Adrenal gland (tissue), 12 donors: ENCODE measurements around the gene ISCU. TPM values are rescaled to one million over a fixed set of nuclear protein-coding genes. Genes with fewer than 3 reads are reported as not detected.

Experiments
- DNase-seq, 7 donors: peaks; one replicate each; pipeline ENCODE4 v3.0.0-alpha.2; 2019 to 2020
- H3K27ac ChIP-seq, 5 donors: fragments of 200-600 bp; sonication (generic) in 4 of 5; 1 replicate in 3 of 5; 2 replicates in 2 of 5; pipeline versions ENCODE4 v1.5.1 to v1.8.0; 2016 to 2020; ENCODE audit warnings: mild to moderate bottlenecking in 1 of 5
- H3K27me3 ChIP-seq: fragments of 200-600 bp; 2 replicates; pipeline ENCODE4 v1.8.0; 2021
- H3K36me3 ChIP-seq, 2 donors: fragments of 200-600 bp; replicated peaks in 1 of 2; 1 replicate in 1 of 2; 2 replicates in 1 of 2; pipeline versions ENCODE4 v1.5.1 to v1.8.0; 2018 to 2022
- H3K4me1 ChIP-seq, 2 donors: fragments of 200-600 bp; replicated peaks in 1 of 2; 1 replicate in 1 of 2; 2 replicates in 1 of 2; pipeline versions ENCODE4 v1.5.1 to v1.8.0; 2018 to 2021
- H3K4me3 ChIP-seq, 4 donors: fragments of 200-600 bp; sonication (generic) in 3 of 4; one replicate each; pipeline ENCODE4 v1.5.1; 2016 to 2018
- H3K9me3 ChIP-seq, 3 donors: fragments of 200-600 bp; sonication (generic) in 1 of 3; replicated peaks in 1 of 3; 1 replicate in 2 of 3; 2 replicates in 1 of 3; pipeline versions ENCODE4 v1.5.1 to v1.8.0; 2016 to 2021
- CTCF ChIP-seq, 6 experiments: fragments of 450-650 bp in 4 of 6; fragments of 200-600 bp in 2 of 6; sonication (generic) in 1 of 6; IDR thresholded peaks; 1 replicate in 5 of 6; 2 replicates in 1 of 6; pipeline versions ENCODE4 v1.5.1 to v1.8.0; 2016 to 2021; ENCODE audit warnings: antibody characterized with exemption in 6 of 6, mild to moderate bottlenecking in 2 of 6, moderate library complexity in 1 of 6
- POLR2A ChIP-seq, 2 donors: fragments of 450-650 bp; IDR thresholded peaks; one replicate each; pipeline ENCODE4 v1.6.1; 2017; ENCODE audit warnings: antibody characterized with exemption in 2 of 2, mild to moderate bottlenecking in 2 of 2, moderate library complexity in 1 of 2
- WGBS, 4 donors: extraction: QIAGEN DNeasy Blood & Tissue Kit in 2 of 4; methylation state at CpG; one replicate each; pipeline versions ENCODE4 v1.1.5 to v1.1.7; 2013 to 2017; 5-methylcytosine and 5-hydroxymethylcytosine counted together
- intact Hi-C, 2 donors: fragments of 100-400 bp; cut with DNase I; formaldehyde crosslinking; loops; one replicate each; pipeline versions ENCODE4 v1.14.1 to v1.15.0; 2022 to 2023
- polyA plus RNA-seq, 3 donors: library from polyadenylated mRNA; stranded (reverse); fragments of 200-250 nt in 2 of 3; fragments of 350-450 nt in 1 of 3; fragmentation: Illumina TruSeq in 1 of 3; extraction: RNeasy Lipid Tissue Mini Kit (QIAGEN cat#74804) in 1 of 3; gene quantifications; one replicate each; pipeline ENCODE4 v1.2.3, GENCODE V29; 2013 to 2014
- total RNA-seq, 9 donors: library from RNA; depleted of rRNA in 4 of 9; stranded (reverse); fragments of >200 nt in 4 of 9; fragments of 120-200 nt in 1 of 9; fragmentation: NEBNext Ultra II Directional in 1 of 9; extraction: Animal tissue kit (Norgen Biotek cat#: 25700) in 1 of 9; gene quantifications; one replicate each; pipeline versions ENCODE4 v1.1.0 to v1.2.4, GENCODE V29; 2013 to 2023
- donor health status: healthy with polysubstance abuse.
- donor health status: Bipolar disorder and iron deficiency.
- donor health status: DM: yes; HTN: yes; CAD: no.
- donor health status: DM: no; HTN: no; CAD: no.
- donor health status: DM: no; HTN: no; CAD: no.
- donor health status: DM: yes; HTN: yes; CAD: no.

Gene ISCU
- total and polyA plus RNA-seq, 12 donors = 209 to 1,219 (median 393) TPM

GRCh38 chr12:108565976-108566375, 3.6 kb downstream of the ISCU start:
- H3K27me3 ChIP-seq = no peaks in the 10 kb centered on the region
- H3K9me3 ChIP-seq = no peaks in the 10 kb centered on the region
- intact Hi-C loops = loop anchor here in 1 of 2 donors (5.0 to 10.0 kb wide), 2 partner anchors 51 to 229 kb away; no protein-coding TSS in a partner anchor
- peaks cover 0 to 63% of the 10 kb centered on the region in 2 donors for H3K36me3 ChIP-seq
- peaks cover 17 to 35% of the 10 kb centered on the region in 2 donors for H3K4me1 ChIP-seq
- 0 to 18% (median 11%) methylated on average over 1 to 2 of the region's 2 CpGs for whole genome bisulfite sequencing, 4 donors
- TF ChIP-seq CTCF (IDR thresholded peaks at IDR 0.05) (no peak), POLR2A (IDR thresholded peaks at IDR 0.05) (no peak)
- H3K4me3 ChIP-seq = no peak overlapping the region
- DNase-seq = peak; percentile 90 to 98 (median 96)
- H3K27ac ChIP-seq = peak overlapping the region in 4 of 5 donors; percentile 1 to 95 (median 77)

- H3K36me3 ChIP-seq = peaks cover 0 to 63% of the 10 kb centered on the region in 2 donors
Observed at GRCh38 chr12:108566452-108566851, 4.1 kb downstream of the ISCU start.

GRCh38 chr12:108567406-108568337, 5.3 kb downstream of the ISCU start:
- Histone ChIP-seq H3K9me3 (no peaks in the 10 kb centered on the region), H3K4me1 (peaks cover 11 to 32% of the 10 kb centered on the region in 2 donors), H3K4me3 (no peak overlapping the region), H3K27me3 (no peaks in the 10 kb centered on the region), H3K27ac (peak overlapping the region in 2 of 5 donors; percentile 24 to 85), H3K36me3 (peaks cover 0 to 63% of the 10 kb centered on the region in 2 donors)
- TF ChIP-seq POLR2A (IDR thresholded peaks at IDR 0.05) (no peak), CTCF (IDR thresholded peaks at IDR 0.05) (no peak)
- intact Hi-C loops = loop anchor here in 1 of 2 donors (5.0 to 10.0 kb wide), 2 partner anchors 50 to 227 kb away; no protein-coding TSS in a partner anchor
- 65 to 73% (median 72%) methylated on average over 6 to 7 of the region's 7 CpGs for WGBS, 4 donors
- peak in 3 of 7 donors; percentile 20 to 50 (median 27) for DNase-seq

More at GRCh38 chr12:108566452-108566851, 4.1 kb downstream of the ISCU start:
- Histone ChIP-seq H3K9me3 (no peaks in the 10 kb centered on the region), H3K27ac (peak overlapping the region in 4 of 5 donors; percentile 1 to 95 (median 77)), H3K4me1 (peaks cover 17 to 35% of the 10 kb centered on the region in 2 donors), H3K27me3 (no peaks in the 10 kb centered on the region), H3K4me3 (no peak overlapping the region)
- DNase-seq = peak in 2 of 7 donors; percentile 21 to 30
- intact Hi-C loops = loop anchor here in 1 of 2 donors (5.0 to 10.0 kb wide), 2 partner anchors 51 to 228 kb away; no protein-coding TSS in a partner anchor
- TF ChIP-seq POLR2A (IDR thresholded peaks at IDR 0.05) = no peak
- no peak for TF ChIP-seq CTCF (IDR thresholded peaks at IDR 0.05)
- WGBS, 4 donors = 76 to 94% (median 88%) methylated on average over 4 of the region's 4 CpGs
